H9 (cell line): ENCODE data around the gene TBX1. TPM values are rescaled to one million over a fixed set of nuclear protein-coding genes. Genes with fewer than 3 reads are reported as not detected.

Experiments
- DNase-seq: peaks from one replicate; pipeline ENCODE4 v3.0.0-alpha.2; 2017
- H2AFZ ChIP-seq: one replicate; pipeline ENCODE4 v1.6.1; 2013; ENCODE audit warnings: mild to moderate bottlenecking, low read length, control low read depth, moderate library complexity
- H2AK5ac ChIP-seq: 2 replicates; pipeline ENCODE4 v1.6.1; 2013; ENCODE audit warnings: low read length, control low read depth, mixed read lengths; ENCODE audit not compliant: insufficient read length
- H2BK120ac ChIP-seq: one replicate; pipeline ENCODE4 v1.6.1; 2013; ENCODE audit warnings: low read depth, mild to moderate bottlenecking, low read length, control low read depth, inconsistent platforms; ENCODE audit not compliant: poor library complexity, severe bottlenecking
- H2BK12ac ChIP-seq: 2 replicates; pipeline ENCODE4 v1.6.1; 2013; ENCODE audit warnings: low read length, control low read depth, mixed read lengths, low read depth; ENCODE audit not compliant: insufficient read length
- H2BK15ac ChIP-seq: 2 replicates; pipeline ENCODE4 v1.6.1; 2013; ENCODE audit warnings: low read depth, low read length, control low read depth
- H2BK20ac ChIP-seq: one replicate; pipeline ENCODE4 v1.6.1; 2013; ENCODE audit warnings: low read depth, mild to moderate bottlenecking, low read length, control low read depth, inconsistent platforms; ENCODE audit not compliant: poor library complexity, severe bottlenecking
- H2BK5ac ChIP-seq: 2 replicates; pipeline ENCODE4 v1.6.1; 2013; ENCODE audit warnings: low read length, control low read depth, mixed read lengths; ENCODE audit not compliant: insufficient read length
- H3K14ac ChIP-seq: 2 replicates; pipeline ENCODE4 v1.6.1; 2013; ENCODE audit warnings: low read length, control low read depth; ENCODE audit not compliant: insufficient read depth
- H3K18ac ChIP-seq: 2 replicates; pipeline ENCODE4 v1.6.1; 2013; ENCODE audit warnings: low read depth, mild to moderate bottlenecking, mixed read lengths, low read length, control low read depth; ENCODE audit not compliant: insufficient read length
- H3K23ac ChIP-seq: 2 replicates; pipeline ENCODE4 v1.6.1; 2013; ENCODE audit warnings: low read length, control low read depth, mixed read lengths, low read depth; ENCODE audit not compliant: insufficient read length
- H3K23me2 ChIP-seq: 2 replicates; pipeline ENCODE4 v1.6.1; 2013; ENCODE audit warnings: low read depth, mild to moderate bottlenecking, mixed read lengths, low read length, control low read depth; ENCODE audit not compliant: insufficient read length, poor library complexity, severe bottlenecking
- H3K27ac ChIP-seq: 2 replicates; pipeline ENCODE4 v1.5.1; 2013; ENCODE audit warnings: low read length, control low read depth, mixed read lengths, low read depth; ENCODE audit not compliant: insufficient read length
- H3K27me3 ChIP-seq: 2 replicates; pipeline ENCODE4 v1.6.1; 2013; ENCODE audit warnings: low read length, control low read depth, inconsistent platforms; ENCODE audit not compliant: insufficient read depth
- H3K4ac ChIP-seq: 2 replicates; pipeline ENCODE4 v1.6.1; 2013; ENCODE audit warnings: low read depth, mild to moderate bottlenecking, control low read depth, inconsistent platforms, low read length, moderate library complexity
- H3K4me1 ChIP-seq: 2 replicates; pipeline ENCODE4 v1.6.1; 2013; ENCODE audit warnings: low read length, control low read depth, inconsistent platforms; ENCODE audit not compliant: insufficient read depth
- H3K4me2 ChIP-seq: 2 replicates; pipeline ENCODE4 v1.6.1; 2013; ENCODE audit warnings: low read length, control low read depth, mixed read lengths; ENCODE audit not compliant: insufficient read length, insufficient read depth
- H3K56ac ChIP-seq: 2 replicates; pipeline ENCODE4 v1.6.1; 2013; ENCODE audit warnings: low read depth, mild to moderate bottlenecking, mixed read lengths, low read length, control low read depth; ENCODE audit not compliant: insufficient read length
- H3K79me1 ChIP-seq: 2 replicates; pipeline ENCODE4 v1.6.1; 2013; ENCODE audit warnings: low read depth, mild to moderate bottlenecking, moderate library complexity, low read length, control low read depth, inconsistent platforms; ENCODE audit not compliant: insufficient read depth, poor library complexity, severe bottlenecking
- H3K79me2 ChIP-seq: 2 replicates; pipeline ENCODE4 v1.6.1; 2013; ENCODE audit warnings: low read length, control low read depth, inconsistent platforms; ENCODE audit not compliant: insufficient read depth
- H3K9ac ChIP-seq: 2 replicates; pipeline ENCODE4 v1.6.1; 2013; ENCODE audit warnings: low read length, control low read depth, mixed read lengths; ENCODE audit not compliant: insufficient read length; ENCODE audit errors: extremely low read depth
- H3K9me3 ChIP-seq: one replicate; pipeline ENCODE4 v1.6.1; 2013; ENCODE audit warnings: low read depth, low read length, inconsistent platforms; ENCODE audit not compliant: control insufficient read depth
- H3T11ph ChIP-seq: one replicate; pipeline ENCODE4 v1.6.1; 2013; ENCODE audit warnings: mild to moderate bottlenecking, low read length, control low read depth, inconsistent platforms
- H4K20me1 ChIP-seq: one replicate; pipeline ENCODE4 v1.6.1; 2013; ENCODE audit not compliant: control insufficient read depth, insufficient read length, insufficient read depth
- H4K5ac ChIP-seq: 2 replicates; pipeline ENCODE4 v1.6.1; 2013; ENCODE audit warnings: low read depth, mild to moderate bottlenecking, mixed read lengths, low read length, control low read depth; ENCODE audit not compliant: insufficient read length
- H4K8ac ChIP-seq: replicated peaks from 2 replicates; pipeline ENCODE4 v1.6.1; 2013; ENCODE audit warnings: low read length, control low read depth, mixed read lengths, low read depth; ENCODE audit not compliant: insufficient read length
- H4K91ac ChIP-seq: 2 replicates; pipeline ENCODE4 v1.6.1; 2013; ENCODE audit warnings: low read depth, mild to moderate bottlenecking, moderate library complexity, mixed read lengths, low read length, control low read depth; ENCODE audit not compliant: insufficient read length
- H3K27ac Mint-ChIP-seq, 3 experiments: 2 replicates in 2 of 3; 3 replicates in 1 of 3; pipeline ENCODE4 v1.8.0; 2020 to 2021; ENCODE audit warnings: mixed read lengths in 3 of 3, mild to moderate bottlenecking in 1 of 3, moderate library complexity in 1 of 3
- H3K27me3 Mint-ChIP-seq: 2 replicates; pipeline ENCODE4 v1.8.0; 2021; ENCODE audit warnings: low read depth, mild to moderate bottlenecking, moderate library complexity, mixed read lengths
- H3K36me3 Mint-ChIP-seq, 3 experiments: 2 replicates in 2 of 3; 3 replicates in 1 of 3; pipeline ENCODE4 v1.8.0; 2020 to 2021; ENCODE audit warnings: low read depth in 3 of 3, mixed read lengths in 3 of 3; ENCODE audit not compliant: insufficient read depth in 1 of 3
- H3K4me1 Mint-ChIP-seq, 2 experiments: 2 replicates each; pipeline ENCODE4 v1.8.0; 2020; ENCODE audit warnings: mixed read lengths in 2 of 2
- H3K4me3 Mint-ChIP-seq, 2 experiments: 2 replicates in 1 of 2; 3 replicates in 1 of 2; pipeline ENCODE4 v1.8.0; 2020 to 2021; ENCODE audit warnings: mild to moderate bottlenecking in 2 of 2, mixed read lengths in 2 of 2, moderate library complexity in 1 of 2
- H3K9me3 Mint-ChIP-seq, 2 experiments: 2 replicates in 1 of 2; 3 replicates in 1 of 2; pipeline ENCODE4 v1.8.0; 2020; ENCODE audit warnings: mild to moderate bottlenecking in 2 of 2, mixed read lengths in 2 of 2, moderate library complexity in 1 of 2
- CTCF ChIP-seq: fragments of 200-600 bp; sonication (generic); conservative IDR thresholded peaks from 3 replicates; pipeline ENCODE4 v1.8.0; 2021; ENCODE audit warnings: antibody characterized with exemption, mild to moderate bottlenecking
- WGBS: extraction: QIAGEN DNeasy Blood & Tissue Kit; methylation state at CpG from one replicate; pipeline ENCODE4 v1.1.7; 2013; ENCODE audit warnings: missing lambda C conversion rate, low lambda C conversion rate, mixed read lengths; ENCODE audit not compliant: insufficient read length; ENCODE audit errors: extremely low coverage; 5-methylcytosine and 5-hydroxymethylcytosine counted together
- total RNA-seq: library from RNA; stranded (reverse); gene quantifications from 2 replicates; pipeline ENCODE4 v1.2.1, GENCODE V29; 2021

The TBX1 gene
- total RNA-seq, 1 experiment from 2014 or later, result 2.2 TPM

- no peaks in the 10 kb centered on the region for H3K4me1 ChIP-seq
- H3K14ac ChIP-seq, result no peak overlapping the region
- no peak overlapping the region for H4K91ac ChIP-seq
- no peak overlapping the region for H3K23ac ChIP-seq
- H3K27me3 ChIP-seq, result no peaks in the 10 kb centered on the region
- no peak overlapping the region for H4K8ac ChIP-seq
- H2AK5ac ChIP-seq, result no peak overlapping the region
- no peak for TF ChIP-seq CTCF
- no peak overlapping the region for H3K4me2 ChIP-seq
- no peak overlapping the region for H4K5ac ChIP-seq
- no peak overlapping the region for H3T11ph ChIP-seq
- no CpG with 5 or more reads among the region's 11 CpGs for WGBS
- Mint-ChIP-seq H3K36me3 (peaks cover 0 to 13% (median 0%) of the 10 kb centered on the region in 3 experiments; a peak in 3 of 7 replicates), H3K27ac (no peak overlapping the region), H3K4me1 (peaks cover 0 to 7% of the 10 kb centered on the region in 2 experiments; a peak in 1 of 4 replicates), H3K27me3 (no peaks in the 10 kb centered on the region), H3K4me3 (no peak overlapping the region), H3K9me3 (no peaks in the 10 kb centered on the region)
- H3K56ac ChIP-seq, result no peak overlapping the region
- H2BK5ac ChIP-seq, result no peak overlapping the region
- H2BK12ac ChIP-seq, result no peak overlapping the region
- no peak overlapping the region for H3K4ac ChIP-seq
- no peak overlapping the region for H3K9ac ChIP-seq
- H2AFZ ChIP-seq, result no peak overlapping the region
- no peaks in the 10 kb centered on the region for H3K9me3 ChIP-seq
- DNase-seq, result no peak
- no peak overlapping the region for H2BK120ac ChIP-seq
- no peaks in the 10 kb centered on the region for H3K79me1 ChIP-seq
- H3K79me2 ChIP-seq, result no peaks in the 10 kb centered on the region
- no peaks in the 10 kb centered on the region for H3K23me2 ChIP-seq
- H3K27ac ChIP-seq, result no peak overlapping the region
- no peaks in the 10 kb centered on the region for H4K20me1 ChIP-seq
- H3K18ac ChIP-seq, result no peak overlapping the region
- no peak overlapping the region for H2BK20ac ChIP-seq
- no peak overlapping the region for H2BK15ac ChIP-seq
These were observed 52.3 kb downstream of the TBX1 start for GRCh38 chr22:19812910-19813309.
